ENCODE results near the gene IL12RB2. TPM values are rescaled to one million over a fixed set of nuclear protein-coding genes. Genes with fewer than 3 reads are reported as not detected.

Gene IL12RB2, protein sequence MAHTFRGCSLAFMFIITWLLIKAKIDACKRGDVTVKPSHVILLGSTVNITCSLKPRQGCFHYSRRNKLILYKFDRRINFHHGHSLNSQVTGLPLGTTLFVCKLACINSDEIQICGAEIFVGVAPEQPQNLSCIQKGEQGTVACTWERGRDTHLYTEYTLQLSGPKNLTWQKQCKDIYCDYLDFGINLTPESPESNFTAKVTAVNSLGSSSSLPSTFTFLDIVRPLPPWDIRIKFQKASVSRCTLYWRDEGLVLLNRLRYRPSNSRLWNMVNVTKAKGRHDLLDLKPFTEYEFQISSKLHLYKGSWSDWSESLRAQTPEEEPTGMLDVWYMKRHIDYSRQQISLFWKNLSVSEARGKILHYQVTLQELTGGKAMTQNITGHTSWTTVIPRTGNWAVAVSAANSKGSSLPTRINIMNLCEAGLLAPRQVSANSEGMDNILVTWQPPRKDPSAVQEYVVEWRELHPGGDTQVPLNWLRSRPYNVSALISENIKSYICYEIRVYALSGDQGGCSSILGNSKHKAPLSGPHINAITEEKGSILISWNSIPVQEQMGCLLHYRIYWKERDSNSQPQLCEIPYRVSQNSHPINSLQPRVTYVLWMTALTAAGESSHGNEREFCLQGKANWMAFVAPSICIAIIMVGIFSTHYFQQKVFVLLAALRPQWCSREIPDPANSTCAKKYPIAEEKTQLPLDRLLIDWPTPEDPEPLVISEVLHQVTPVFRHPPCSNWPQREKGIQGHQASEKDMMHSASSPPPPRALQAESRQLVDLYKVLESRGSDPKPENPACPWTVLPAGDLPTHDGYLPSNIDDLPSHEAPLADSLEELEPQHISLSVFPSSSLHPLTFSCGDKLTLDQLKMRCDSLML
- total RNA-seq (2014; rRNA removed) (0.81 TPM in 1 of 2 replicates, not detected in the other), Bru-seq, nascent RNA (percentile 3 among the genes with signal in this experiment), BruChase-seq, experiment 1, labeled RNA remaining after a 6-hour chase (percentile 4 among the genes with signal in this experiment), BruChase-seq, experiment 2, labeled RNA remaining after a 2-hour chase (percentile 4 among the genes with signal in this experiment)
- long read RNA-seq, partial matches to known transcripts: 0 of 1 reads
- long read RNA-seq, other reads (novel, unspliced or antisense): 1 of 1 reads

GRCh38 chr1:67307251-67308060, at the start of gene IL12RB2:
TSS of gene IL12RB2 (plus strand) at chr1:67307873. CDS start at chr1:67320369, 12,496 bp downstream.
- Histone ChIP-seq H3K9me3 (ENCODE audit: low read length) (no peaks in the 10 kb centered on the region), H3K36me3 (ENCODE audit: low read depth, low read length) (no peaks in the 10 kb centered on the region), H3K79me2 (ENCODE audit: low read length) (no peaks in the 10 kb centered on the region), H3K27ac (ENCODE audit: low read length) (no peak within 1 kb of the TSS), H3K4me3 (ENCODE audit: low read length) (peak within 1 kb of the TSS; percentile 24; the same call in 1 of the 2 replicates), H4K20me1 (ENCODE audit: low read length) (no peaks in the 10 kb centered on the region), H2AFZ (ENCODE audit: low read length) (peak within 1 kb of the TSS; percentile 57; the same call in 1 of the 2 replicates), H3K4me1 (ENCODE audit: insufficient read depth, low read length) (no peaks in the 10 kb centered on the region), H3K9ac (ENCODE audit: low read length) (no peak within 1 kb of the TSS), H3F3A (ENCODE audit: low read length, unreplicated experiment) (no peaks in the 10 kb centered on the region), H3K4me2 (ENCODE audit: low read length) (peak within 1 kb of the TSS; percentile 34; the same call in 1 of the 2 replicates), H3K9me2 (replicated peaks; ENCODE audit: low read length) (no peaks in the 10 kb centered on the region), H3K27me3 (ENCODE audit: low read length) (peaks cover 8% of the 10 kb centered on the region; the same call in 1 of the 2 replicates)
- TF ChIP-seq EZH2phosphoT487 (IDR thresholded peaks at IDR 0.05; ENCODE audit: borderline replicate concordance, low read length): no peak
- TF ChIP-seq EZH2 (IDR thresholded peaks at IDR 0.05; ENCODE audit: low read length, unreplicated experiment): no peak
- TF ChIP-seq CTCF (conservative IDR thresholded peaks at IDR 0.05; ENCODE audit: low read depth, low read length): no peak
- intact Hi-C loops (cut with micrococcal nuclease): no loop called here
- no TSS peak for BruUV-seq (replicated peaks)
- POLR2A ChIA-PET (ENCODE audit: unreplicated experiment): no interaction called here
- DNase-seq (no peak), ATAC-seq (no peak)
- CTCF ChIA-PET: no interaction called here

GRCh38 chr1:67261680-67262079, 46.0 kb upstream of the IL12RB2 start:
- H4K20me1 ChIP-seq (ENCODE audit: low read length): no peaks in the 10 kb centered on the region
- no peak overlapping the region for H3K4me2 ChIP-seq (ENCODE audit: low read length)
- no peaks in the 10 kb centered on the region for H3K9me3 ChIP-seq (ENCODE audit: low read length)
- no peak for TF ChIP-seq EZH2phosphoT487 (IDR thresholded peaks at IDR 0.05; ENCODE audit: borderline replicate concordance, low read length)
- peak; percentile 48; the same call in 1 of the 2 replicates for TF ChIP-seq CTCF (conservative IDR thresholded peaks at IDR 0.05; ENCODE audit: low read depth, low read length)
- no peaks in the 10 kb centered on the region for H3K4me1 ChIP-seq (ENCODE audit: insufficient read depth, low read length)
- H3K79me2 ChIP-seq (ENCODE audit: low read length): no peaks in the 10 kb centered on the region
- BruUV-seq (replicated peaks): no TSS peak
- ATAC-seq (no peak), DNase-seq (no peak)
- H3K9ac ChIP-seq (ENCODE audit: low read length): no peak overlapping the region
- no peaks in the 10 kb centered on the region for H3K9me2 ChIP-seq (replicated peaks; ENCODE audit: low read length)
- ChIA-PET POLR2A (ENCODE audit: unreplicated experiment) (no interaction called here), CTCF (no interaction called here)
- H3K27ac ChIP-seq (ENCODE audit: low read length): no peak overlapping the region
- no peaks in the 10 kb centered on the region for H3K27me3 ChIP-seq (ENCODE audit: low read length)
- no peaks in the 10 kb centered on the region for H3F3A ChIP-seq (ENCODE audit: low read length, unreplicated experiment)
- H3K36me3 ChIP-seq (ENCODE audit: low read depth, low read length): no peaks in the 10 kb centered on the region
- intact Hi-C loops (cut with micrococcal nuclease): no loop called here
- no peak overlapping the region for H2AFZ ChIP-seq (ENCODE audit: low read length)
- no peak overlapping the region for H3K4me3 ChIP-seq (ENCODE audit: low read length)
